ENCODE measurements around the gene OPN4. TPM values are rescaled to one million over a fixed set of nuclear protein-coding genes. Genes with fewer than 3 reads are reported as not detected.

OPN4 gene
- total and polyA plus RNA-seq, 2 of the 8 experiments (the other 6 are each of a cell fraction or from before 2014, with no cell fraction given) = not detected

DNA sequence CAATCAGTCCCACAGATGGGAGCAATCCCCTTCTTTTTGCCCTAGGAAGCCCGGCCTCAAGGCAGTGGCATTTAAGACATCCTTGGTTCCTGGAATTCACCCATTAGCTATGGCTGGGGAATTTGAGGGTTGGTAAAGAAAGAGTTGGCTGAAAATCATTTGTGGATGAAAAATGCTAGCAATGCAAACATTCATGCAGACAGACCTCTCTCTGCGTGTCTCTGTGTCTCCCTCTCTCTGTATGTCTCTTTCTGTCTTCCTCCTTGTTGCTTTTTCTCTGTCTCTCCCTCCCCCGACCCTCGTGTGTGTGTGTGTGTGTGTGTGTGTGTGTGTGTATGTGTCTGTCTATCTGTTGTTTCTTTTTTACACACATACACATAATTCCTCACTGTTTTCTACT, 33.4 kb downstream of the OPN4 start (continued):
- TF ChIP-seq POLR2AphosphoS5 (IDR thresholded peaks at IDR 0.05; ENCODE audit: low read depth, low read length) = no peak
- no peak for TF ChIP-seq EGR1 (IDR thresholded peaks at IDR 0.05; ENCODE audit: borderline replicate concordance, low read depth, low read length)
- no peak for TF ChIP-seq ZNF274 (IDR thresholded peaks at IDR 0.05; ENCODE audit: borderline replicate concordance, extremely low read depth, low read length)

Measured in H1 (cell line).